ENCODE data around the gene MPRIP.

DNA sequence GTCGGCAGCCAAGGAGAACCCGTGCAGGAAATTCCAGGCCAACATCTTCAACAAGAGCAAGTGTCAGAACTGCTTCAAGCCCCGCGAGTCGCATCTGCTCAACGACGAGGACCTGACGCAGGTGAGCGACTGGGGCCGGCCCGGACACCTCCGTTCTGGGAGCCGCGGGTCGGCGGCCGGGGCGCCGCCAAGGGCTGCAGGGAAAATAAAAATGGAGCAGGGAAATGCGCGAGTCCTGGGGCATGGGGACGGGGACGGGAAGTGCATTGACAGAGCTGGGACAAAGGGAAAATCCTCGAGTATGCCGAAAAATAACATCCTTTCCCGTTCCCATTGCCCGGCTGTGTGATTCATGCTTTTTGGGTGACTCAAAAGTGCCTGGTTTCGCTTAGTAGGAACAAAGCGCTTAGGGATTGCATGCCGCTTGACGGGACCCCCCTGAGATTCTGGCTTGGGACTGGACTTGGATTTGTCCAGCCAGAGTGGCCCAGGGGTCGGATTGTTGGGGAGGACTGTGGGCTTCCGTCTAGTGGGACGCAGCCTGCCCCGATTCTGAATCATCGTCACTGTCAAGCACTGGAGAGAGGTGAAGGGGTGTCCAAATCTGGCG, 699 bp downstream of the MPRIP start:
- TF ChIP-seq, protein P1, sequence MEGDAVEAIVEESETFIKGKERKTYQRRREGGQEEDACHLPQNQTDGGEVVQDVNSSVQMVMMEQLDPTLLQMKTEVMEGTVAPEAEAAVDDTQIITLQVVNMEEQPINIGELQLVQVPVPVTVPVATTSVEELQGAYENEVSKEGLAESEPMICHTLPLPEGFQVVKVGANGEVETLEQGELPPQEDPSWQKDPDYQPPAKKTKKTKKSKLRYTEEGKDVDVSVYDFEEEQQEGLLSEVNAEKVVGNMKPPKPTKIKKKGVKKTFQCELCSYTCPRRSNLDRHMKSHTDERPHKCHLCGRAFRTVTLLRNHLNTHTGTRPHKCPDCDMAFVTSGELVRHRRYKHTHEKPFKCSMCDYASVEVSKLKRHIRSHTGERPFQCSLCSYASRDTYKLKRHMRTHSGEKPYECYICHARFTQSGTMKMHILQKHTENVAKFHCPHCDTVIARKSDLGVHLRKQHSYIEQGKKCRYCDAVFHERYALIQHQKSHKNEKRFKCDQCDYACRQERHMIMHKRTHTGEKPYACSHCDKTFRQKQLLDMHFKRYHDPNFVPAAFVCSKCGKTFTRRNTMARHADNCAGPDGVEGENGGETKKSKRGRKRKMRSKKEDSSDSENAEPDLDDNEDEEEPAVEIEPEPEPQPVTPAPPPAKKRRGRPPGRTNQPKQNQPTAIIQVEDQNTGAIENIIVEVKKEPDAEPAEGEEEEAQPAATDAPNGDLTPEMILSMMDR (IDR thresholded peaks at IDR 0.05; ENCODE audit: poor library complexity): no peak
- TF ChIP-seq EZH2phosphoT487 (IDR thresholded peaks at IDR 0.05; ENCODE audit: low read depth, severe bottlenecking, unreplicated experiment): no peak
